ENCODE data around the gene YES1.
"Not testable (repeated sequence)": the region's sequence is repeated elsewhere in the genome, so short reads cannot be mapped to it uniquely, and the experiment has no call there.

YES1 gene

GRCh38 chr18:784470-785172, 27.4 kb downstream of the YES1 start:
- Histone ChIP-seq H2BK120ac (ENCODE audit: low read depth, low read length) (no peak overlapping the region), H3K27me3 (ENCODE audit: control insufficient read depth in 1 of 2, insufficient read depth in 1 of 2, low read length in 2 of 2) (no peaks in the 10 kb centered on the region), H4K91ac (ENCODE audit: low read length) (no peak overlapping the region), H3K79me1 (replicated peaks; ENCODE audit: low read length, poor library complexity, severe bottlenecking) (peaks cover 28% of the 10 kb centered on the region), H3K23ac (ENCODE audit: low read length in 2 of 2) (no peak overlapping the region), H2BK15ac (ENCODE audit: low read depth, poor library complexity, severe bottlenecking) (no peak overlapping the region), H4K8ac (ENCODE audit: low read length) (no peak overlapping the region), H3K14ac (ENCODE audit: low read length in 2 of 2) (no peak overlapping the region), H3K9ac (ENCODE audit: low read length) (no peak overlapping the region), H3K27ac (ENCODE audit: low read length, poor library complexity, severe bottlenecking) (no peak overlapping the region), H2AK5ac (ENCODE audit: low read length, severe bottlenecking) (no peak overlapping the region), H3K4me3 (ENCODE audit: insufficient read depth in 1 of 2, low read depth in 1 of 2, low read length in 2 of 2) (no peak overlapping the region), H3K4ac (ENCODE audit: low read depth in 1 of 2, low read length in 2 of 2) (no peak overlapping the region), H3K4me1 (ENCODE audit: control insufficient read depth, insufficient read depth, low read depth, low read length) (no peaks in the 10 kb centered on the region), H3K18ac (ENCODE audit: low read depth in 1 of 2, low read length in 2 of 2) (no peak overlapping the region), H3K4me2 (ENCODE audit: low read length, poor library complexity, severe bottlenecking) (no peak overlapping the region), H3K36me3 (ENCODE audit: control insufficient read depth in 1 of 2, insufficient read depth in 2 of 2, low read depth in 1 of 2, low read length in 2 of 2) (no peaks in the 10 kb centered on the region), H2AFZ (ENCODE audit: low read depth, low read length) (no peak overlapping the region), H3K9me3 (ENCODE audit: control insufficient read depth, low read length) (no peaks in the 10 kb centered on the region), H2BK5ac (ENCODE audit: low read depth, low read length, poor library complexity, severe bottlenecking) (no peak overlapping the region), H2BK12ac (ENCODE audit: low read length in 2 of 2) (no peak overlapping the region)
- 75% methylated on average over 4 of the region's 5 CpGs for WGBS
- no peak for DNase-seq

- Histone ChIP-seq H2BK120ac (ENCODE audit: low read depth, low read length) (no peak overlapping the region), H2BK5ac (ENCODE audit: low read depth, low read length, poor library complexity, severe bottlenecking) (no peak overlapping the region), H3K23ac (ENCODE audit: low read length in 2 of 2) (no peak overlapping the region), H4K91ac (ENCODE audit: low read length) (no peak overlapping the region), H3K79me1 (replicated peaks; ENCODE audit: low read length, poor library complexity, severe bottlenecking) (peaks cover 36% of the 10 kb centered on the region), H3K4me3 (ENCODE audit: insufficient read depth in 1 of 2, low read depth in 1 of 2, low read length in 2 of 2) (no peak overlapping the region), H3K27me3 (ENCODE audit: control insufficient read depth in 1 of 2, insufficient read depth in 1 of 2, low read length in 2 of 2) (no peaks in the 10 kb centered on the region), H3K4ac (ENCODE audit: low read depth in 1 of 2, low read length in 2 of 2) (no peak overlapping the region), H3K18ac (ENCODE audit: low read depth in 1 of 2, low read length in 2 of 2) (no peak overlapping the region), H4K8ac (ENCODE audit: low read length) (no peak overlapping the region), H3K36me3 (ENCODE audit: control insufficient read depth in 1 of 2, insufficient read depth in 2 of 2, low read depth in 1 of 2, low read length in 2 of 2) (peaks cover 0 to 16% of the 10 kb centered on the region in 2 experiments), H2BK15ac (ENCODE audit: low read depth, poor library complexity, severe bottlenecking) (no peak overlapping the region), H3K9ac (ENCODE audit: low read length) (no peak overlapping the region), H3K9me3 (ENCODE audit: control insufficient read depth, low read length) (no peaks in the 10 kb centered on the region), H2BK12ac (ENCODE audit: low read length in 2 of 2) (no peak overlapping the region), H3K4me2 (ENCODE audit: low read length, poor library complexity, severe bottlenecking) (no peak overlapping the region), H2AK5ac (ENCODE audit: low read length, severe bottlenecking) (no peak overlapping the region), H3K27ac (ENCODE audit: low read length, poor library complexity, severe bottlenecking) (no peak overlapping the region), H2AFZ (ENCODE audit: low read depth, low read length) (no peak overlapping the region), H3K14ac (ENCODE audit: low read length in 2 of 2) (no peak overlapping the region), H3K4me1 (ENCODE audit: control insufficient read depth, insufficient read depth, low read depth, low read length) (no peaks in the 10 kb centered on the region)
- WGBS, result 100% methylated on average over 2 of the region's 4 CpGs
- DNase-seq, result no peak
Observed at GRCh38 chr18:778194-778927, 33.7 kb downstream of the YES1 start.

DNA sequence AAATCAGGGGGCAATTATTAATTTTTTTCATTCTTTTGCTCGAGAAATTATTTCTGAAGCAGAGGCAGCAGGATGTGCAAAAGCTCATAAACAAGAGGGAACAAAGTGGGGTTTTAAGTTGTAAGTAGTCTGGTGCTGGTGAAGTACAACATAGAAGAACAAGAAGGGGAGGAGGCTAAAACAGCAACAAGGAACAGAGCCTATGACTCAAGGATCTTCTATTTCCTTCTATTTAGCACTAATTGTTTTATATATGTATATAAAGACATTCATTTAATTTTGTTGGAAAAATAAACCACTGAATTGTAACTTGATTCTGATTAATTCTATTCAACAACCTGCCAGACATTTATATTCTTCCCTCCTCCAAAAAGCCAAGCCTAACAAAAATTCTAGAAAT, 35.0 kb downstream of the YES1 start:
- no peak for DNase-seq
- H2BK120ac ChIP-seq (ENCODE audit: low read depth, low read length), result no peak overlapping the region
- H3K14ac ChIP-seq (ENCODE audit: low read length in 2 of 2), result no peak overlapping the region
- no peak overlapping the region for H2BK12ac ChIP-seq (ENCODE audit: low read length in 2 of 2)
- no peak overlapping the region for H2BK5ac ChIP-seq (ENCODE audit: low read depth, low read length, poor library complexity, severe bottlenecking)
- H4K8ac ChIP-seq (ENCODE audit: low read length), result no peak overlapping the region
- no peaks in the 10 kb centered on the region for H3K4me1 ChIP-seq (ENCODE audit: control insufficient read depth, insufficient read depth, low read depth, low read length)
- H3K27me3 ChIP-seq (ENCODE audit: control insufficient read depth in 1 of 2, insufficient read depth in 1 of 2, low read length in 2 of 2), result no peaks in the 10 kb centered on the region
- no peak overlapping the region for H2AK5ac ChIP-seq (ENCODE audit: low read length, severe bottlenecking)
- 79% methylated on average over 1 of the region's 1 CpG for WGBS
- no peak overlapping the region for H4K91ac ChIP-seq (ENCODE audit: low read length)
- H3K9me3 ChIP-seq (ENCODE audit: control insufficient read depth, low read length), result no peaks in the 10 kb centered on the region
- H3K18ac ChIP-seq (ENCODE audit: low read depth in 1 of 2, low read length in 2 of 2), result no peak overlapping the region
- H2AFZ ChIP-seq (ENCODE audit: low read depth, low read length), result no peak overlapping the region
- peaks cover 35% of the 10 kb centered on the region for H3K79me1 ChIP-seq (replicated peaks; ENCODE audit: low read length, poor library complexity, severe bottlenecking)
- H3K9ac ChIP-seq (ENCODE audit: low read length), result no peak overlapping the region
- H3K36me3 ChIP-seq (ENCODE audit: control insufficient read depth in 1 of 2, insufficient read depth in 2 of 2, low read depth in 1 of 2, low read length in 2 of 2), result peaks cover 0 to 16% of the 10 kb centered on the region in 2 experiments
- H3K4me3 ChIP-seq (ENCODE audit: insufficient read depth in 1 of 2, low read depth in 1 of 2, low read length in 2 of 2), result no peak overlapping the region
- H3K4ac ChIP-seq (ENCODE audit: low read depth in 1 of 2, low read length in 2 of 2), result no peak overlapping the region
- H3K27ac ChIP-seq (ENCODE audit: low read length, poor library complexity, severe bottlenecking), result no peak overlapping the region
- H3K23ac ChIP-seq (ENCODE audit: low read length in 2 of 2), result no peak overlapping the region
- H3K4me2 ChIP-seq (ENCODE audit: low read length, poor library complexity, severe bottlenecking), result no peak overlapping the region
- no peak overlapping the region for H2BK15ac ChIP-seq (ENCODE audit: low read depth, poor library complexity, severe bottlenecking)

DNA sequence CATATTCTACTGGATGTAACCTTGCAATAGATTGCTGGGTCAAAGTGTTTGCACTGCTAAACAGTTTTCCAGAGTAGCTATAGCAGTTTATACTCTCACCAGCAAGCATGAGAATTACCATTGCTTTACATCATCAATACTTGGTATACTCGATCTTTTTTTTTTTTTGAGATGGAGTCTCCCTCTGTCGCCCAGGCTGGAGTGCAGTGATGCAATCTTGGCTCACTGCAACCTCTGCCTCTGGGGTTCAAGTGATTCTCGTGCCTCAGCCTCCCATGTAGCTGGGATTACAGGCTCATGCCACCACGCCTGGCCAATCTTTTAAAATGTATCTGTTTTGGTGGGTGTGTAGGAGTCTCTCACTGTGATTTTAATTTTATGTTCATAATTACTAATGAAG, 36.0 kb downstream of the YES1 start:
- H3K27me3 ChIP-seq (ENCODE audit: control insufficient read depth in 1 of 2, insufficient read depth in 1 of 2, low read length in 2 of 2); H3K27ac ChIP-seq (ENCODE audit: low read length, poor library complexity, severe bottlenecking); H2BK15ac ChIP-seq (ENCODE audit: low read depth, poor library complexity, severe bottlenecking); H3K18ac ChIP-seq (ENCODE audit: low read depth in 1 of 2, low read length in 2 of 2); H3K4me2 ChIP-seq (ENCODE audit: low read length, poor library complexity, severe bottlenecking); H4K91ac ChIP-seq (ENCODE audit: low read length); H3K4ac ChIP-seq (ENCODE audit: low read depth in 1 of 2, low read length in 2 of 2); DNase-seq; H2BK12ac ChIP-seq (ENCODE audit: low read length in 2 of 2); H2AFZ ChIP-seq (ENCODE audit: low read depth, low read length); H2BK5ac ChIP-seq (ENCODE audit: low read depth, low read length, poor library complexity, severe bottlenecking); H2AK5ac ChIP-seq (ENCODE audit: low read length, severe bottlenecking); H3K14ac ChIP-seq (ENCODE audit: low read length in 2 of 2); H3K23ac ChIP-seq (ENCODE audit: low read length in 2 of 2); H3K4me1 ChIP-seq (ENCODE audit: control insufficient read depth, insufficient read depth, low read depth, low read length); H3K9ac ChIP-seq (ENCODE audit: low read length); H3K9me3 ChIP-seq (ENCODE audit: control insufficient read depth, low read length); H3K4me3 ChIP-seq (ENCODE audit: insufficient read depth in 1 of 2, low read depth in 1 of 2, low read length in 2 of 2); H2BK120ac ChIP-seq (ENCODE audit: low read depth, low read length); H4K8ac ChIP-seq (ENCODE audit: low read length): not testable (repeated sequence)
- H3K36me3 ChIP-seq (ENCODE audit: control insufficient read depth in 1 of 2, insufficient read depth in 2 of 2, low read depth in 1 of 2, low read length in 2 of 2), result peaks cover 0 to 16% of the 10 kb centered on the region in 2 experiments
- peaks cover 35% of the 10 kb centered on the region for H3K79me1 ChIP-seq (replicated peaks; ENCODE audit: low read length, poor library complexity, severe bottlenecking)
- 96% methylated on average over 4 of the region's 4 CpGs for WGBS
